ENCODE data around the gene ANXA4.
"Not testable (repeated sequence)": the region's sequence is repeated elsewhere in the genome, so short reads cannot be mapped to it uniquely, and the experiment has no call there.

Gene ANXA4

GRCh38 chr2:69755862-69756467 is 14.0 kb downstream of the ANXA4 start:
- Mint-ChIP-seq H3K4me1 (peaks cover 19% of the 10 kb centered on the region), H3K9me3 (no peaks in the 10 kb centered on the region), H3K4me3 (no peak overlapping the region), H3K27me3 (no peaks in the 10 kb centered on the region), H3K36me3 (no peaks in the 10 kb centered on the region), H3K27ac (no peak overlapping the region)
- ATAC-seq, result no peak

GRCh38 chr2:69762025-69762424 is 20.1 kb downstream of the ANXA4 start:
- H3K27me3 Mint-ChIP-seq, result no peaks in the 10 kb centered on the region
- no peak overlapping the region for H3K4me3 Mint-ChIP-seq
- peaks cover 24% of the 10 kb centered on the region for H3K4me1 Mint-ChIP-seq
- no peaks in the 10 kb centered on the region for H3K9me3 Mint-ChIP-seq
- peaks cover 9% of the 10 kb centered on the region for H3K36me3 Mint-ChIP-seq
- H3K27ac Mint-ChIP-seq, result no peak overlapping the region
- no peak for ATAC-seq

- H3K27me3 Mint-ChIP-seq, result no peaks in the 10 kb centered on the region
- H3K9me3 Mint-ChIP-seq, result no peaks in the 10 kb centered on the region
- H3K27ac Mint-ChIP-seq, result no peak overlapping the region
- H3K36me3 Mint-ChIP-seq, result peaks cover 9% of the 10 kb centered on the region
- H3K4me1 Mint-ChIP-seq, result peaks cover 24% of the 10 kb centered on the region
- ATAC-seq, result no peak
- H3K4me3 Mint-ChIP-seq, result no peak overlapping the region
Observed at GRCh38 chr2:69762513-69763494, 20.9 kb downstream of the ANXA4 start.

GRCh38 chr2:69763831-69764230 is 21.9 kb downstream of the ANXA4 start:
- not testable (repeated sequence) for H3K27me3 Mint-ChIP-seq, ATAC-seq, H3K4me3 Mint-ChIP-seq, H3K27ac Mint-ChIP-seq, H3K36me3 Mint-ChIP-seq, H3K9me3 Mint-ChIP-seq
- peaks cover 24% of the 10 kb centered on the region for H3K4me1 Mint-ChIP-seq

GRCh38 chr2:69764286-69765095 is 22.6 kb downstream of the ANXA4 start:
- Mint-ChIP-seq H3K9me3 (no peaks in the 10 kb centered on the region), H3K27ac (no peak overlapping the region), H3K36me3 (peaks cover 9% of the 10 kb centered on the region), H3K27me3 (no peaks in the 10 kb centered on the region), H3K4me3 (no peak overlapping the region), H3K4me1 (peaks cover 24% of the 10 kb centered on the region)
- no peak for ATAC-seq

GRCh38 chr2:69765096-69765380 is 23.1 kb downstream of the ANXA4 start:
- Mint-ChIP-seq H3K4me1 (peaks cover 24% of the 10 kb centered on the region), H3K27me3 (no peaks in the 10 kb centered on the region), H3K9me3 (no peaks in the 10 kb centered on the region), H3K27ac (no peak overlapping the region), H3K36me3 (peaks cover 9% of the 10 kb centered on the region), H3K4me3 (no peak overlapping the region)
- ATAC-seq, result no peak

GRCh38 chr2:69766014-69766413 is 24.1 kb downstream of the ANXA4 start:
- H3K4me3 Mint-ChIP-seq, result no peak overlapping the region
- H3K36me3 Mint-ChIP-seq, result peaks cover 9% of the 10 kb centered on the region
- no peak overlapping the region for H3K27ac Mint-ChIP-seq
- H3K4me1 Mint-ChIP-seq, result peaks cover 24% of the 10 kb centered on the region
- no peaks in the 10 kb centered on the region for H3K27me3 Mint-ChIP-seq
- ATAC-seq, result no peak
- no peaks in the 10 kb centered on the region for H3K9me3 Mint-ChIP-seq

- Mint-ChIP-seq H3K27ac (no peak overlapping the region), H3K4me3 (no peak overlapping the region), H3K4me1 (peaks cover 30% of the 10 kb centered on the region)
Observed at GRCh38 chr2:69767034-69767433, 25.1 kb downstream of the ANXA4 start.

GRCh38 chr2:69768235-69768634 is 26.3 kb downstream of the ANXA4 start:
- Mint-ChIP-seq H3K4me1 (peaks cover 27% of the 10 kb centered on the region), H3K27ac (no peak overlapping the region), H3K9me3 (no peaks in the 10 kb centered on the region), H3K36me3 (peaks cover under 1% of the 10 kb centered on the region), H3K4me3 (no peak overlapping the region), H3K27me3 (no peaks in the 10 kb centered on the region)
- ATAC-seq, result no peak

More at GRCh38 chr2:69767034-69767433, 25.1 kb downstream of the ANXA4 start:
- Mint-ChIP-seq H3K27me3 (no peaks in the 10 kb centered on the region), H3K36me3 (peaks cover 9% of the 10 kb centered on the region), H3K9me3 (no peaks in the 10 kb centered on the region)
- no peak for ATAC-seq

- no peaks in the 10 kb centered on the region for H3K9me3 Mint-ChIP-seq
- ATAC-seq, result no peak
- peaks cover 28% of the 10 kb centered on the region for H3K4me1 Mint-ChIP-seq
- no peaks in the 10 kb centered on the region for H3K27me3 Mint-ChIP-seq
- no peaks in the 10 kb centered on the region for H3K36me3 Mint-ChIP-seq
- H3K27ac Mint-ChIP-seq, result peak overlapping the region; percentile 57
- H3K4me3 Mint-ChIP-seq, result no peak overlapping the region
Observed at GRCh38 chr2:69768789-69769188, 26.9 kb downstream of the ANXA4 start.

- no peak for ATAC-seq
- Mint-ChIP-seq H3K4me3 (no peak overlapping the region), H3K9me3 (no peaks in the 10 kb centered on the region), H3K36me3 (no peaks in the 10 kb centered on the region), H3K27me3 (no peaks in the 10 kb centered on the region), H3K27ac (peak overlapping the region; percentile 57), H3K4me1 (peaks cover 30% of the 10 kb centered on the region)
Observed at GRCh38 chr2:69769272-69769671, 27.3 kb downstream of the ANXA4 start.

- H3K36me3 Mint-ChIP-seq, result no peaks in the 10 kb centered on the region
- no peak overlapping the region for H3K27ac Mint-ChIP-seq
- H3K9me3 Mint-ChIP-seq, result no peaks in the 10 kb centered on the region
- peak; percentile 53 for ATAC-seq
- peaks cover 32% of the 10 kb centered on the region for H3K4me1 Mint-ChIP-seq
- H3K4me3 Mint-ChIP-seq, result no peak overlapping the region
- H3K27me3 Mint-ChIP-seq, result no peaks in the 10 kb centered on the region
Observed at GRCh38 chr2:69770193-69770702, 28.3 kb downstream of the ANXA4 start.

- H3K36me3 Mint-ChIP-seq, result no peaks in the 10 kb centered on the region
- no peak overlapping the region for H3K27ac Mint-ChIP-seq
- no peaks in the 10 kb centered on the region for H3K9me3 Mint-ChIP-seq
- peaks cover 31% of the 10 kb centered on the region for H3K4me1 Mint-ChIP-seq
- H3K27me3 Mint-ChIP-seq, result no peaks in the 10 kb centered on the region
- no peak overlapping the region for H3K4me3 Mint-ChIP-seq
- no peak for ATAC-seq
Observed at GRCh38 chr2:69770747-69771146, 28.8 kb downstream of the ANXA4 start.

- peaks cover 3% of the 10 kb centered on the region for H3K9me3 Mint-ChIP-seq
- no peak for ATAC-seq
- no peaks in the 10 kb centered on the region for H3K27me3 Mint-ChIP-seq
- H3K36me3 Mint-ChIP-seq, result no peaks in the 10 kb centered on the region
- H3K4me1 Mint-ChIP-seq, result peaks cover 32% of the 10 kb centered on the region
- no peak overlapping the region for H3K27ac Mint-ChIP-seq
- H3K4me3 Mint-ChIP-seq, result no peak overlapping the region
Observed at GRCh38 chr2:69771461-69771860, 29.5 kb downstream of the ANXA4 start.

- Mint-ChIP-seq H3K36me3 (no peaks in the 10 kb centered on the region), H3K9me3 (peaks cover 3% of the 10 kb centered on the region), H3K27ac (no peak overlapping the region), H3K4me1 (peaks cover 35% of the 10 kb centered on the region), H3K4me3 (no peak overlapping the region), H3K27me3 (no peaks in the 10 kb centered on the region)
- no peak for ATAC-seq
Observed at GRCh38 chr2:69773206-69773605, 31.3 kb downstream of the ANXA4 start.

Measured in stimulated activated memory B cell treated with anti-CD40 and anti-IgM and Interleukin-4, amounts not matched to agents 10 μg/mL and 1 μg/mL and 100 μg/mL, for 72 hours (primary cell).